A673 (cell line): ENCODE results near the gene BTG2.
"Not testable (repeated sequence)": the region's sequence is repeated elsewhere in the genome, so short reads cannot be mapped to it uniquely, and the experiment has no call there.

ENCODE experiments used
- EZH2 ChIP-seq: fragments of 200-600 bp; sonication (generic); IDR thresholded peaks from 2 replicates; pipeline ENCODE4 v1.6.1; 2017; ENCODE audit warnings: borderline replicate concordance, low read depth, mild to moderate bottlenecking, mixed read lengths, antibody characterized with exemption, low read length; ENCODE audit not compliant: poor library complexity, severe bottlenecking
- TF ChIP-seq, protein P1 (sequence below): fragments of 300-800, 200-600 bp; sonication (generic); conservative IDR thresholded peaks from 2 replicates; pipeline ENCODE4 v1.5.1; 2017; ENCODE audit warnings: low read depth, mild to moderate bottlenecking, antibody characterized with exemption, low read length, moderate library complexity, mixed read lengths

GRCh38 chr1:203266140-203266539, 39.2 kb upstream of the BTG2 start:
- TF ChIP-seq EZH2: not testable (repeated sequence)
- TF ChIP-seq, protein P1, sequence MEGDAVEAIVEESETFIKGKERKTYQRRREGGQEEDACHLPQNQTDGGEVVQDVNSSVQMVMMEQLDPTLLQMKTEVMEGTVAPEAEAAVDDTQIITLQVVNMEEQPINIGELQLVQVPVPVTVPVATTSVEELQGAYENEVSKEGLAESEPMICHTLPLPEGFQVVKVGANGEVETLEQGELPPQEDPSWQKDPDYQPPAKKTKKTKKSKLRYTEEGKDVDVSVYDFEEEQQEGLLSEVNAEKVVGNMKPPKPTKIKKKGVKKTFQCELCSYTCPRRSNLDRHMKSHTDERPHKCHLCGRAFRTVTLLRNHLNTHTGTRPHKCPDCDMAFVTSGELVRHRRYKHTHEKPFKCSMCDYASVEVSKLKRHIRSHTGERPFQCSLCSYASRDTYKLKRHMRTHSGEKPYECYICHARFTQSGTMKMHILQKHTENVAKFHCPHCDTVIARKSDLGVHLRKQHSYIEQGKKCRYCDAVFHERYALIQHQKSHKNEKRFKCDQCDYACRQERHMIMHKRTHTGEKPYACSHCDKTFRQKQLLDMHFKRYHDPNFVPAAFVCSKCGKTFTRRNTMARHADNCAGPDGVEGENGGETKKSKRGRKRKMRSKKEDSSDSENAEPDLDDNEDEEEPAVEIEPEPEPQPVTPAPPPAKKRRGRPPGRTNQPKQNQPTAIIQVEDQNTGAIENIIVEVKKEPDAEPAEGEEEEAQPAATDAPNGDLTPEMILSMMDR: not testable (repeated sequence)
